GM18502 (cell line): ENCODE results near the gene HS2ST1.
"Not testable (repeated sequence)": the region's sequence is repeated elsewhere in the genome, so short reads cannot be mapped to it uniquely, and the experiment has no call there.

Experiments
- ATAC-seq: cut with Tn5 transposase; IDR thresholded peaks from one replicate; pipeline ENCODE4 v1.9.1; 2021; ENCODE audit warnings: mild to moderate bottlenecking; ENCODE audit not compliant: unreplicated experiment, poor library complexity

Gene HS2ST1

DNA sequence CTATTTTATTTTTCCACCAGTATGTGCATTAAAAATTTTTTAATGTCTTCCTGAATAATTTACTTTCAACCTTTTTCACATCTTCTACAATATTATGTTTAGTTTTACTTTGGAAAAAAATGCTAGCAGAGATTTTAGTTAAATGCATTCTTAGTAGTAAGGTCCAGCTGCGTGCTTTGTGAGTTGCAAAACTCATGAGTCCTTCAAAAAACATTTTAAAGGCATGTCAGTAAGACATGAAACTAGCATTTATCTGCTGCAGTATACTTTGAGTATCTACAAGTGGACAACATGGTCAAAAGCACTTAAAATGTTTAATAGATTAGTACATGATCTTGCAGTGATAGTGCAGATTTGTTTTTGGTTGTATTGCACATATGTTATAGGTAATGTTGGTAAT, 139.0 kb downstream of the HS2ST1 start:
- no peak for ATAC-seq

DNA sequence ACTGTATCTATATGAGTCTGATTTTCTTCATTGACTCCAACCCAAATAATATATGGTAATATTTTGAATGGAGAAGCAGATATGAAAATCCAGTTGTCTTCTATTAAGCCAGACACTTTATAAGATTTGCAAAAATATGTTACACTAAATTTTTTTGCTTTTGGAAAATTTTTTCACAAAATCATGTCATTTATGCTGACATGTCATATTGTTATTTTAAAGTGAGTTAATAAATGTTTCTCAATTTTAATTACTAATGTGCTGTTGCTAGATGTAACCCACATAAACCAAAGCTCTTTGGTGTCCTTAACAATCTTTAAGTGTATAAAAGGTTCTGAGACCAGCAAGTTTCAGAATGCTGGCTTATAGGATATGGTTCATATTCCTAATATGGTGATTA, 142.5 kb downstream of the HS2ST1 start:
- ATAC-seq, result no peak

DNA sequence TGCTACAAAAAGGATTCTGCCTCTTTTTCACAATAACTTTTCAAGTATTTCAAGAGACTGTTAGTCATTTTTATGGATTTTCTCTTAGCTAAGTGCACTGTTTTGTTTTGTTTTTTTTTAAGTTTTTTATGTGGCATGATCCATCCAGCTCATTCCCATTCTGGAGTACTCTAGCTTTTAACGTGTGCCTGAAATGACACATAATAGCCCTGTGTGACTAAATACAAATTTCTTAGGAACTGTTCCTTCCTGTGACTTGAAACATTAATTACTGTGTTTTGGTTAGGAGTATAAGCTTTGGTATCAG, 143.9 kb downstream of the HS2ST1 start:
- ATAC-seq, result no peak

DNA sequence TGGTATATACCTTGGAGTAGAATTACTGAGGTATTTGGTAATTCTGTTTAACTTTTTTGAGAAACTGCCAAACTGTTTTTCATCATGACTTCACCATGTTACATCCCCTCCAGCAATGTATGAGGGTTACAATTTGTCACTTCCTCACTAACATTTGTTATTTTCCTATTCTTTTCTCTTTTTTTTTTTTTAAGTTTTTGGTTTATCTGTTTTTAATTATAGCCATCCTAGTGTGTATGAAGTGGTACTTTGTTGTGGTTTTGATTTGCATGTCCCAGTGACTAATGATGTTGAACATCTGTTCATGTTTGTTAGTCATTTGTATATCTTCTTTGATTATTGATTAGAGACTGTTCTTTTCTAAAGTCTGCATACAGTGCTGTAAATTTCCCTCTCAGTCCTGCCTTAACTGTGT, 147.3 kb downstream of the HS2ST1 start:
- peak; percentile 54 for ATAC-seq

DNA sequence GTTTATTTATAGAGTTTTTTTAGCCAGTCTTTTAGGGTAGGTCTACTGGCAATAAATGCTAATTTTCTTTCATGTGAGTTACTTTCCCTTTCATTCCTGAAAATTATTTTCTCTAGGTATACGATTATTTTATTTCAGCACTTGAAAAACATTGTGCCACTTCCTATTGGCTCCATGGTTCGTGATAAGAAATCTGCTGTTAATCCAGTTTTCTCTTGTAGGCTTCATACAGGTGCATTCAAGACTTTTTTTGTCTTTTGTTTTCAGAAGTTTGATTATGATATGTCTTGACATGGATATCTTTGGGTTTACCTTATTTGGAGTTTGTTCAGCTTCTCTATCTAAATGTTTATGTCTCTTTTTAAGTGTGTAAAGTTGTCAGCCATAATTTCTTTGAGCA, 148.3 kb downstream of the HS2ST1 start:
- ATAC-seq, result no peak

DNA sequence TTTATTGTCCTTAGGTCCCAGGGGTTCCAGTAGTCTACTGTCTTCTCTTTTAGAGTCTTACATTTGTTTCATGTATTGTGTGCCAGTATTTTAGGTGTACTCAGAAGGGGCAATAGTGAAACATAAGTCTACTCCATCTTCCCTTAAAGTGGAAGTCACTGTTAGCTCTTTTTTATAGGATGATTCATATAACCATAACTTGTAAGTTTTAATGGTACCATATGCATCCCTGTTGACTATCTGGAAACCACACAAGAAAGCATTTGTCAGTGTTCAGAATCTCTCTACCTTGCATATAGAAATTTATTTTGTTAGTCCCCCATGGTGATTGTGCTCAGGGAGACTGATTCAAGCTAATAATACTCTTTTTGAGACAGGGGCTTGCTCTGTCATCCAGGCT, 149.9 kb downstream of the HS2ST1 start:
- no peak for ATAC-seq

DNA sequence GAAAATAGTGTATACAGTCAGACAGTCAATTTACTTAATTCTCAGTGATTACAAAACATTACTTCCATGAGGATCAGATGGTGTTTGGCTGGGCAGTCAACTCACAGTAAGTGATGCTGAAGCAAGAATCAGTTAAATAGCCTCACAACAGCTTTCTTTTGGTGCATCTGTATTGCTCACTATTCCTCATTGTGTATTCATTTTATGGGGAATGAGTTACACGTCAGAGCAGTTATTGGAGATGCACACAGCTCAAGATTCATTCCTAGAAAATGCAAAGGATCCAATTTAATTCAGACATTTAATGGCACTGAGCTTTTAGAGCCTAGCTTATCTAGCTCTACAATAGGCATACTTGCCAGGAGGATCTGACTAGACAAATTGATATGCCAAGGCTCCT, 150.6 kb downstream of the HS2ST1 start:
- ATAC-seq, result no peak

DNA sequence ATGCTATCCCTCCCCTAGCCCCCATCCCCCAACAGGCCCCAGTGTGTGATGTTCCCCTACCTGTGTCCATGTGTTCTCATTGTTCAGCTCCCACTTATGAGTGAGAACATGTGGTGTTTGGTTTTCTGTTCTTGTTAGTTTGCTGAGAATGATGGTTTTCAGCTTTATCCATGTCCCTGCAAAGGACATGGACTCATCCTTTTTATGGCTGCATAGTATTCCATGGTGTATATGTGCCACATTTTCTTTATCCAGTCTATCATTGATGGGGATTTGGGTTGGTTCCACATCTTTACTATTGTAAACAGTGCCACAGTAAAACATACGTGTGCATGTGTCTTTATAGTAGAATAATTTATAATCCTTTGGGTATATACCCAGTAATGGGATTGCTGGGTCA, 152.3 kb downstream of the HS2ST1 start:
- ATAC-seq, result not testable (repeated sequence)

DNA sequence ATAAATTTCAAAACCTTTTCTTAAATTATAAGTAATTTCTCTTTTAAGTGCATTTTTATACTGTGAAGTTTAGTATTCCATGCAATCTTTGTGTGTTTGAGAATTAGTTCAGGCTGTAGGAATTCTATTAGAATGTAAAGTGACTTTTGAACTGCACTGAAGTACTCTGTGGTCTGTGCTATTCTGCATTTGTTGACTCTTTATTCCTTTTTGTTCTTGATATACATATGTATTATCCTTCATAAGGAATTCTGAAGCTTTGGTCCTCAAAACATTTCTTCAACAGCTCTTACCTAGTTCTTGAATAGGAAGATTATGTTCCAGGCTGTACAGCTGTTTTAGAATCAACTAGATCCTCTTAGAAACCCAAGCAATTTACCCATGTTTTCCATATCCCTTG, 158.0 kb downstream of the HS2ST1 start:
- no peak for ATAC-seq

DNA sequence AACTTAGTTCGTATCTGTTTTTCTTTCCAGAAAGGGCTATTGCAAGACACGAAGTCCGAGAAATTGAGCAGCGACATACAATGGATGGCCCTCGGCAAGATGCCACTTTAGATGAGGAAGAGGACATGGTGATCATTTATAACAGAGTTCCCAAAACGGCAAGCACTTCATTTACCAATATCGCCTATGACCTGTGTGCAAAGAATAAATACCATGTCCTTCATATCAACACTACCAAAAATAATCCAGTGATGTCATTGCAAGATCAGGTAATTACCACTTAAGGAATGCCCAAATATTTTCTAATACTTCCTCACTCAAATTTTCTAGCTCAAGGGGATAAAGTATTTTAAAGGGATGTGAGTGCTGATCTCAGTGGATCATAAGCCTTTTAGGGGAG, 158.5 kb downstream of the HS2ST1 start:
- no peak for ATAC-seq

DNA sequence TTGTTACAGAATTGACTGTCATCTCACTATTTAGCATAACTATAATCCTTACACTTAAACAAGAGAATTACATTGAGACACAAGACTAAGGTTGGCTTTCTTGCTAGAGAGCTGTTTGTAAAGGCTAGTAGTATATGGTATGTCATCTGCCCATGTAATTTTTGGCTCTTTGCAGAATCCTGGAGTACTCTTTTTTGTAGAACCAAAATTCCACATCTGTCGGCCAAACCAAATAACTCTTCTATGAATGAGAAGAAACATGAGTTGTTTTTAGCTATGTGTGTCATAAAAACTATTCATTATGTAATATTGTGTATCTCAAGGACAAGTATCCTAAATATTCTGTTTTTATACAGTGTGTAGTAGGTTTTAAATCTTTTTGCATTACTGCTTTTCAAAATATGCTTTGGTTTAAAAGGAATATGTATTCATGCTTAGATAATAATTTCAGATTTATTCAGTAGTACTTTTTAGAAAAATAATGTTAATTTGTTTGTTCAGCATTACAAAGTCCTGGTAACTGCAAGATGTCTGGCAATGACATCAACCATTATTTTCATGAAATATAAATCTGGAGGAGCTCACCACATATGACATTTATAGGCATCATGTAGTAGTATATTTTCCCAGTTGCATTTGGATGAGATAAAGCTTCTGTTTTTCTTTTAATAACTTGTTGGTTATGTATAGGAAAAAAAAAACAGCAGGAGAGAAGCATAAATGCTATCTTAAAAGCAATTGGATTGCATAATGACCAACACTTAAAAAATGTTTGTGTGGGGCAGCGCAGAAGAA, 159.8 kb downstream of the HS2ST1 start:
- no peak for ATAC-seq

DNA sequence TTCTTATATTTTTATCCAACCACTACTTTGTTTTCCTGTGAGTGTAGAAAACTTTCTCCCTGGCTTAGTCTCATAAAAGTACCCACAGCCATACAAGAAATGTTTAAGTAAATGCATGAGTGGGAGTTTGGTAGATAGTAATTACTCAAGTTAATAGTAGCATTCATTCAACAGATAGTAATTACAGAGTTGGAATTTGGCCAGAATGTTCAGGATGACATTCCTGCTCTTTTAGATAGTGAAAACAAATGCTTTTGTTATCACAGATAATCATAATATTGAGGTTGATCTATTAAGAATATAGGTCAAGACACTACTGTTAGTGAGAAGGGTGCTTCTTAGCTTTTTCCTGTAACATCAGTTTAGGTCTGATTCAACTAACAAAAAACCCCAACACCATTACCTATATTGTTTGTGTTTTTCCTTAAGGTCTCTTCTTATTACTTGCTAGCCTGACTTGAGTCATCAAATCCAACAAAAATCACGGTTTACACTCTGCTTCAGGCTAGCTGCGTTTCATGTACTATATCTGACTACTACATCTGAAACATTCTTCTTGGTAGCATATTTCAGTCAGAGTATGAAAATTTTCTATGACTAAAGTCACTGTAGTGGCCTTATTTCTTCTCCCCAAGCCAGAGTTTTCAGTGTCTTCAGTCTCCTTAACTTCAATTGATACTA, 163.7 kb downstream of the HS2ST1 start:
- ATAC-seq, result peak; percentile 59

DNA sequence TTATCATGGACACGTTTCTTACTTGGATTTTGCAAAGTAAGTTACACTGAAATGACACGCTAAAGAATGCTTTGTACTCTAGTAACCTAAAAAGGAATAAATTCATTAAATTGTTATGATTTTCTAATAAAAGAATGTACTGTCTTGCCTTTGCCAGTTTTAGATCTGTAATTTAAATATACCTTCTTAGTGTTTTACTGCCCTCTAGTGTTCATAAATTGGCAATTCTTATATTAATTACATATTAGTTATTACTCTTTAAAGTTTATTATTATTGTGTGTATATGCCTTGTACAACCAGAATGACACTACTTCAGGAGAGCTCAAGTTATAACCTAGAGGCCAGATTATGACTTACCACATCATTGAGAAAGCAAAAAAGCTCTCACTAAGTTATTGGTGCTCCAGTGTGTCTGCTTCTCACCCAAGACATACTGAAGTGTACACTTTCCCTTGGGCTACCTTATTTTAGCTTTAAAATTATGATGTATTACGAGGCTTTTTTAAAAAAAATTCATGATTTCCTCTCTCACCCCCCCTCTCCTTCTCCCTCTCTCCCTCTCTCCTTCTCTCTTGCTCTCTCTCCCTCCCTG, 169.9 kb downstream of the HS2ST1 start:
- no peak for ATAC-seq

DNA sequence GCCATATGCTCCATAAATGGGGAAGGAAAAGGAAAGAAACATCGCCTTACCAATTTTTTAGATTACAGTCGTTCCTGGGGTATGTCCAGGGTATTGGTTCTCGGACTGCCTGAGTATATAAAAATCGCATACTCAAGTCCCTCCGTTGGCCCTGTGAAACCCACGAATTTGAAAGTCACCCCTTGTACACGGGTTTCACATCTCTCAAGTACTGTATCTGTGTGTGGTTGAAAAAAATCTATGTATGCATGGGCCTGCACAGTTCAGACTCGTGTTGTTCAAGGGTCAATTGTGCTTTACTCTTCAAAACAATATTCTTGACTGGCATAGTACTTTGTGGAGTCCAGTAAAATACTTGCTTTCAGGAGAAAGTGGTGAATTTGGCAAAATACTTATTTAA, 171.7 kb downstream of the HS2ST1 start:
- no peak for ATAC-seq

DNA sequence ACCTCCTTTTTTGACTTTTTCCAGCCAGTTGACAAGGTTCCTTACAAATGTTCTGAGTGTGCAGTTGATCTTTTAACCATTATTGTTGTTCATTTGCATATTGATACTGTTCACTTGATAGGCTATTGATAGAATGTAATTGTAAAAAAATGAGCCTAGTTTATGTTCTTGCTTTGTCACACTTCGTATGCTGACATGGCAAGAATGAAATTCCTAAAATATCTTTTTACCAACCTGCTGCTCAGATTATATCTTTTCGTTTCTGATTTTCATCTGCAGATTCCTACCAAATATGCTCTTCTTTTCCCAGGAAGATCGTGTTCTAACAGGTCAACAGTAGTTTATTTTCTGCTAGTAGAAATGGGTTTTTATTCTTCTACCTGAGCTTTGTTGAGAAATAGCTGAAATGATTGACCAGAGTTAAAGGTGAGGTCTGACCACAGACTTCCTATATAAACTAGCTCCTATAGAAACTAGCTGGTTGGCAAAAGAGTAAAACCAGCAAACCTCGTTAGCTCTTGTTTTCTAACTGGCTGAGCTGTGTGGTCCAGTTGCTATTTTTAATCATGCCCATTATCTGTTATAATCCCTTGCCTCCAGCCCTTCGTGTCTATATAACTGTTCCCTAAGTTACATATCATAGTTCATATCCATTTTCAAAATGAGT, 174.8 kb downstream of the HS2ST1 start:
- no peak for ATAC-seq

DNA sequence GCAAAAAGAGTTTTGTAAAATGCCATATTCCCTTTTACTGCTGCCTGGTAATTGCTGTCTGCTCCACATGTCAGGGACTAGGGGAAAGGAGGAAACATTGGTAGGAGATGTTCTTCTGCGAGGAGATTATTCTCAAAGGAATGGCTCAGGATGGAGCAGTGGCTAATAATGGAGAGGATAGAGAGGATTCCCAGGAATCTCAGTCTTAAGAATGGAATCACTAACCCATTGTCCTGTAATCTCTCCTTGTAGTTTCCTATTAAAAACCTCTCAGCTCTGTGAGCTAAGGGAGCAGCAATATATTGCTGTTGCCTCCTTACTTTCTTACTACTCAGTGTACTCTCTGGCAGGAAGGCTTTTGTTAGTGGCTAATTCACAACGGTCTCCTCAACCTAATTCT, 175.4 kb downstream of the HS2ST1 start:
- ATAC-seq, result no peak

DNA sequence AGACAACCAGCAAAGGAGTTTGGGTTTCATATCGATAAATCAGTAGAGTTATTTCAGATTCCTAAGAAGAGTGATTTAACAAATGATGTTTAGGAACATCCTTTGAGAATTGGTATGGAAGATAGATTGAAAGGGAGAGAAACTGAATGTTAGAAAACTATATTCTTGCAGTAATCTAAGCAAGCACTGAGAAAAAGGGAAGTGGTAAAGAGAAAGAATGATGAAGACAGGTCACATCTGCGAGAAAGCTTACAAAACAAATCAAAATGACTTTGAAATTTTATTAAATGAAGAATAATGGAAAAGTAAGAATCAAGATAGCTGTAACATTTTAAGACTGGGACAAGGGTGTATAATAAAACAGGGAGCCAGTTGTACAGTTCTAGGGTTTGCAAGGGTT, 177.0 kb downstream of the HS2ST1 start:
- ATAC-seq, result no peak

DNA sequence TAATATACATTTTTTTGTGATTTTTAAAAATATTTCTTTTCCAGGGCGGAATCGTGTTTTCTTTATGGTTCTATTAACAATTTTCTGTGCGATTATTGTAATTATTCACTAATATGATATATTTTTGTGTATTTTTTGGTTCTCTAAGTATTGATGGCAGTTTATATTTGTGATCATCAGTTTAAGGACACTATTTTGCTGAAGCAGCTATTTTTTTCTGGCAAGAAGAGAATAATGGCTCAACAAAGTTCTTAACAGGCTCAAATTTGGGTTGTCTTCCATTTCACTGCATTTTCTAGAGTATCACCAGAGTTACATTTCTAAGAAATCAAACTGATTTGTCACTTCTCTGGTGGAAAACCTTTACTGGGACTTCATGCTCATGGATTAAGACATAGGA, 178.4 kb downstream of the HS2ST1 start:
- no peak for ATAC-seq

DNA sequence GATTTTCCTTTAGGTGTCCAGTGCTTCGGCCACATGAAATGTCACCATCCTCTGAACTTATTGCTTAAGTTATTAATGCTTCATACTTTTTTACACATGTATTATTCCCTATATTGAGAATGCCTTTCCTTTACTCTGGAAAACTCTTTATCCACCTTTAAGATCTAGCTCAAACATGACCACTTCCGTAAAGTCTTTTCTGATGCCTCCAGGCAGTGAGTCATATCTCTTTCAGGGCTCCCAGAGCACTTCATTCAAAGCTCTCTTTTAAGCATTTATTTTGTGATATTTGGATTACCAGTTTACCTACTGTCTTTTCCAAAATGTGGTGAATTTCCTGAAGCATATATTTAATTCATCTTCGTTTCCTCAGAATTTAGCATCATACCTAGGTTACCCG, 178.9 kb downstream of the HS2ST1 start:
- ATAC-seq, result no peak

DNA sequence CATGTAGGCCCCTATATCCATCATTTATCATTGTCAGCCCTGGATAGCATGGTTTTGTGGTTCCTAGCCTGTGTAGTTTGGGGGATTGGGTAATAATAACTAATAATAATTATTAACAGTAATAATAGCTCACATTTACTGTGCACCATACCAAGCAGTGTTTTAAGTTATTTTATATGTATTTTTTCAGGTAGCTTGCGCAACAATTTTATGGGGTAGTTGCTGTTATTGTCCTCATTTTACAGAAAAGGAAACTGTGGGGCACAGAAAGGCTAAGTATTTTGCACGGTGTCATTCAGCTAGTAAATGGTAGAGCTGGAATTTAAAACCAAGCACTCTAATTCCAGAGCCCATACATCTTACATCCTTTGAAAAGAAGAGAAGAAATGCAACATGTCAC, 179.8 kb downstream of the HS2ST1 start:
- no peak for ATAC-seq

DNA sequence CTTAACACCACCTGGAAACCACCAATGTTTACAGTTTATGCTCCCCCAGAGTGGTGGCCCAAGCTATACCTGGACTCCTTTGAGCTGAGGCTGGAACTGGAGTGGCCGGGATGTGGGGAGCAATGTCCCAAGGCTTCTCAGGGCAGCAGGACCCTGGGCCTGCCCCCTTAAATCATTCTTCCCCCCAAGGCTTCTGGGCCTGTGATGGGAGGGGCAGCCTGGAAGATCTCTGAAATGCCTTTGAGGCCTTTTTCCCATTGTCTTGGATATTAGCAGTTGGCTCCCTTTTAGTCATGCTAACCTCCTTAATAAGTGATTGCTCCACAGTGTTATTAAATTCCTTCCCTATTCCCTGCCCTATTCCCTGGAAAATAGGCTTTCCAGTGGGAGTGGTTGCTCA, 185.8 kb downstream of the HS2ST1 start:
- no peak for ATAC-seq
